AML-193 (cell line): ENCODE data around the gene HES7.

ENCODE experiments used
- DNase-seq, 2 experiments: peaks; one replicate each; lab custom pipeline; 2025; lab: John Stamatoyannopoulos, UW

Gene HES7

DNA sequence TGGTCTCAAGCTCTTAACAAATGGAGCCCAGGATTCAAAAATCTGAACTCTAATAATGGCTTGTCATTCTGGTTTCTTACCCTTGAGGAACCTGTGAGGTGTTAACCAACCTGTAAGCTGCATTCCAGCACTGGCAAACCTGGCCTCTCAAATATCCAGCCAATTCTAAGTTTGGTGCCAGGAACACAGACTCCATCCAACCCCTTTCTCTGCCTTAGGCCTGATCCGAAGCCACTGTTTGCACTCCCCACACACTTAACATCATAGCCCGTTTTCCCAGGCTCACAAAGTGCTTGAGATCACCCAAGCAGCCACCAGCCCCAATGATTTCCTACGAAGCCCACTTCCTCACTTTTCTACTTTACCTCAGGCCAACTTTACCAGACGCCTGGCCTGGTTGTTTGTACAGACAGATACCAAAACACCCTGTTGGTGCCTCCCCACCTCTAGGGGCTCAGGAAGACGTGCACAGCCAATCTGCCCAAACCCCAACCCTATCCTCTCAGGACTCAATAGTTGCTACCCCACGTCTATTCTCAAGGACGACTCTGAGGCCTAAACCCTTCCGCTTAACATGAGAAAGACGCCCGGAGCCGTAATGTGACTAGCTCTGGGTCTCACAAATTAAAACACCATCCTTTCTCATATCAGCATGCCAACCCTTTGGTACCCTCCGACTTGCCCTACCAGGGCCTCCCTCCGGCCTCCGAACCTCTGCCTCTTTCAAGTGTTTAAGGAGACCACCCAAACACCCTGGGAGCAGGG is 31.5 kb upstream of the HES7 start:
- DNase-seq = no peak

DNA sequence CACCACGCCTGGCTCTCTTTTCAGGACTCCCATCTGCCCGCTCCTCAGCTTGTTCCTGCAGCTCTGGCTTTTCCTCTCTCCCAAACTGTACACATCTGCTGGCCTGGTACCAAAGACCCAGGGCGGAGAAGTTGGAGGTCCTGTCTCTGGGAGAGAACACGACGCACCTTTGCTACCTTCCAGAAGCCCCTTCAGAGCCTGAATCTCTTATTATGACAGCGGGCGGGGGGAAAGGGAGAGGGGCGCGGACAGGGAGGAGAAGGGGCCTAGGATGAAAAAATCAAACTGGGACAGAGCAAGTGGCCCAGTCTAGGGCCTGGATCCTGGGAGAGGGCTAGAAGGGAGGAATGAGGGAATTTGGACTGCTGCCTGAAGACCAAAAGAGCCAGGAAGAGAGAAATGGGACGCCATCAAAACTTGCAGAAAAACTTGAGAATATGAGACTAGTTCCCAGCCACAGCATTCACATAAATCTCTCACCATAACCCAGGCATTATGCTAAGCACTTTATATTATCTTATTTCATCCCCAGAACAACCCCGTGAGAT is 30.8 kb upstream of the HES7 start:
- DNase-seq = no peak

DNA sequence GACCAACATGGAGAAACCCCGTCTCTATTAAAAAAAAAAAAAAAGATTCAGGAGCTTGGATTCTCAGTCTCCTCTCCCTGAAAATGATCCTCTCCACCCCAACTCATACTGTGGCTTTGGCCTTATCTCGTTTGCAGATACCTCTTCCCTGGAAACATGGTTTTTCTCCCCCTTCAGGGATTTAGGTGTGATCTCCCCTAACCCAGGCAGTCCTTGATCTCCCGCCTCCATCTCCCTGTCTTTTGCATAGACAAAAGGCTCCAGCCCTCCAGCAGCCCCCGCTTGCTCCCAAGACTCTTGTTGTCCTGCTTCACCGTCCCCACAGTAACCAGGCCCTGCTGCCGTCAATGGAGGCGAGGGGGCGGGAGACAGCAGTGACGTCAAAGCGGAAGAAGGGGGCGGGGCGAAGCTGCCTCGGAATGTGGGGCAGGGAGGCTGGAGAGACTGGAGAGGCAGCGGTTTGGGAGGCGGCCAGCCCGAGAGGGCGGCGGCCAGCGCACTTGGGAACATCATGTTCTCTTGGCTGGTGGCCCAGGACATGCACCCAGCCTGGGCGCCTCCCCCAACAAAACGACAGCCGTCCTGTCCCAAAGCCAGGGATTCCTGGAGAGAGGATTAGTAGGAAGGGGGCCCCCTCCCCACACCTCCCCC is 30.2 kb upstream of the HES7 start:
- DNase-seq = peak; percentile 53 to 58

DNA sequence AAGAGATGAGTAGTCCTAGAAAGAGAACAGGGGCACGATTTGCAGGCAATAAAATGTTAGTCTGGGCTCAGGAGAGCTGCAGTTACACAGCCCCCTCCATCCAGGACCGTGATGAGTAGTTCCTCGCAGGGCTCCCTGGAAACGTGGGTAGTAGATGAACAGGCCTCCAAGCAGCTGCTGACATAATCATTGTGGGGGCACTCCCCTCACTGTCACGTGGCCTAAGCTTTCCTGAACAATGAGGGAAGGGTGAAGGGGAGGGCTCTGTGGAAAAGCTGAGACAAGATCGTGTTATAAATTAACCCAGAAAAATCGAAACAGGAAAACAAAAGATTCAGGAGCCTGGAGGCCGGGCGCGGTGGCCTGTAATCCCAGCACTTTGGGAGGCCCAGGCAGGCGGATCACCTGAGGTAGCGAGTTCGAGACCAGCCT is 29.6 kb upstream of the HES7 start:
- no peak for DNase-seq

DNA sequence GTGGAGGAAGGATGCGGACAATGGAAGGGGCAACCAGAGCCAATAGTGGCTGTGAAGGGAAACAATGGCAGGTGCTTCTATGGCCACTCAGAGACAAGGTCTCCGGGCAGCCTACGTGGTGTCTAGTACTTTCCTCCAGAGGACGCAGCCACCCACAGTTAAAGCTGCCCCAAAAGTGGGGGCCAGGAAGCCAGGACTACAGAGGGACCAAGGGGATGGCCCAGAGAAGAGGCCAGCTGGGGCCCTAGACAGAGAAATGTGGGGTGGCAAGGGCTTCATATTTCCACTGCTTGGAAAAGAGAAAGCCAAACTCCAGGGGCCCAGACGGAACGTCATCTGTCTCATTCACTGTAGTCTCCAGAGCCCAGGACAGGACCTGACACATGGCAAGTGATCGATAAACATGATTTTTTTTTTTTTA is 29.1 kb upstream of the HES7 start:
- no peak for DNase-seq

DNA sequence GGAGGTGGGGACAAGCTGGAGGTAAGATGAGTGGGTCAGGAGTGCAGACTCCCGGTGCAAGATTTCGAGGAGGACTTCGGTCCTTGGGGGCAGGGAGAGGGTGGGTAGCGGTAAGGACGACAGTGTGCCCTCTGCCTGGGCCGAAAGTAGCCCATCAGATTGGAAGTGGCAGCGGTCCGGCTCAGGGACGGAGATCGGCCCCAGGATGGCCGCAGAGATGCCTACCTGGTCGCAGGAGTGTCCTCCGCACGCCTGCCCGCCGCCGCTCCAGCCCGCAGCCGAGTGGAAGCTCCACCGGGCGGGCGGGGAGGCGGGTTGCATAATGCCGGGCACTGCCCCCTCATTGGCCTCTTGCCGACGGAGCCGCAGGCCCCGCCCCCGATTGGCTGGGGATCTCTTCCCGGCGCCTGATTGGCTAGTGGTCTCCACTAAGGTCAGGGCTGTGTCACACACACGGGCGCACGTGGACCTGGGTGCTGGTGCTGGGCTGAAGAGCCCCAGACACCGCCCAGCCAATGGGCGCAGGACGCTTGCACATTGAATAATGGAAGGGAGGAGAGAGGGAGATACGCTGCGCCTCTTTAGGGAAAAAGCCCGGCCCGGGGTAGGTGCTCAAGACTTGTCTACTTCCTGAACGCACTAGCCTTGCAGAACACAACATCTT is 28.3 kb upstream of the HES7 start, which contains the start of gene PER1:
TSS of gene PER1 (minus strand) at position 293 of the 664 bp plus-strand sequence. CDS start 1,698 bp downstream, outside the sequence.
- peak; percentile 34 to 45 for DNase-seq

DNA sequence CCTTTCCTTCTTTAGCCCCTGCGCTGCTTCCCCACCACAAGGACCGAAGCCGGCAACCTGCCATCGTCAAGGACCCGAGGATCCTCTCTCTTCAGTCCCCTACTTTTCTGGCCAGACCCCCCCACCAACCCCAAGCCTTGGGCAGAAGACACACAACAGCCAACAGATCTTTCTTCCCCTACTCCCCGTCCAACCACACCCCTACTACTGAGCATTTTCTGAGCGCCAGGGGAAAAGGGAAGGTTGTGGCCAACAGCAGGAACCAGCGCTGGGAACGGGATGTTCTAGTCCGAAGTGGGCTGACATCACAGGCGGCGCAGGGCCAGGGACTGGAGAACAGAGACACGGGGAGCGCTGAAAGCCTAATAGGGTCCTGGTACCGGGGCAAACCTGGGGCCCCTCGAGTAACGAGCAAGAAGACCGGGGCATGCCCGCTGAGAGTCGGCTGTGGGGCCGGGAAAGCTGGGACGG is 27.8 kb upstream of the HES7 start:
- peak in 1 of 2 experiments; percentile 5 for DNase-seq

DNA sequence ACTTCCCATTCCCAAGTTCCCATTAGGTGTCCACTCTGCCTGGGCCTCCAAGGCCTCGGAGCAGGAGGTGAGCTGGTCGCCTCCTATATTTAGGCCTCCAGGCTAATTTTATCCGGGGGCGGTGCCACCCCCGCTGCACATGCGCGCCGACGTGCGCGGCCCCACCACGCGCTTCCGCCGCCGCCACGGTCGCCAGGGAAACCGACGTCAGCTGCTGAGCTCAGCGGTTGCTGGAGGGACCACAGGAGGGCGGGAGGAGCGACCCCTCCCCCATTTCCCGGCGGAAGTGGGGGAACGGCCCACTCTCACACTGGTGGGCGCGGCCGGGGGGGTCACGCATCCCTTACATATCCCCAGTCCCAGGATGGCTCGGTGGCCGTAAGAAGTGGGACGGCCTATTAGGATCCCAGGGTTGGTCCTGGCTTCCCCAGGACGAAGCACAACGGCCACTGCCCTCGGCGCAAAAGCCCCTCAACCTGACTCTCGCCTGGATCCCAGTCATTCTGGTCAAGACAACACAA is 27.3 kb upstream of the HES7 start:
- DNase-seq = peak; percentile 11 to 18

DNA sequence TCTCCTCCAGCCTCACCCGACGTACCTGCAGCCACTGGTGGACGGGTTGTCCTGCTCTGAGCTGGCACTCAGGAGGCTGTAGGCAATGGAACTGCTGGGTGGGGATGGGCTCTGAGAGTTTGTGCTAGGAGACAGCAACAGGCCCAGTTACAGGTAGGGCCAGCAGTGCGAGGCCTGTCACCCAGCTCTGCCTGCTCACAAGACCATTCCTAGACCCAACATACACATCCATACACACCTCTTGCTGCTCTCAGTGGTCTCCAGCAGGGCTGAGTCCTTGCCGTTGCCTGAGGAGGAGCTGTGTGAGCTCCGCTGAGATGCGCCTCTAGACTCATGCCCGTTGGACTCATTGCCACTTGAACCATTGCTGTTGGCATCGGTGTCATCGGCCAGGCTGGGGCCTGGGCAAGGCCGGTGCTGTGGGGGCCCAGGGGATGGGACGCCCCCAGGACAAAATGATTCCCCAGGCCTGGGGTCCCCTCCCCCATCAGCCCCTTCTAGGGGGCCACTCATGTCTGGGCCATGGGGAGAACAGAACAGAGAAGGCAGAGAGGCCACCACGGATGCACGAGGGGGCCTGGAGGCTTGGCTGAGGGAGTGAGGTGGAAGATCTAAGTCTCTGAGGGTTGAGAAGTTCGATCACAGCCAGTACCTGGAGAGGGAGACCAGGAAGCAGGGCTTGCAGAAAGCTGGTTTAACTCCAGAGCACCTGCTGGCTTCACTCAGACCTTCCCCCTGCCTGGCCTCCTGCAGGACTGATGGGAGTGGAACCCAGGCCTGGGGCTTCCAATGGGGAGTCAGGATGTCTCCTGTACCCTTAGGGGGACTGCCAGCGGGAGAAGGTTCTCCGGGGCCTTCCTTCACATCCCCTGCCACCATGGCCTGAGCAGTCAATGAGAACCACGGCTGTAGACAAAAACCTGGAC is 26.6 kb upstream of the HES7 start:
- no peak for DNase-seq

DNA sequence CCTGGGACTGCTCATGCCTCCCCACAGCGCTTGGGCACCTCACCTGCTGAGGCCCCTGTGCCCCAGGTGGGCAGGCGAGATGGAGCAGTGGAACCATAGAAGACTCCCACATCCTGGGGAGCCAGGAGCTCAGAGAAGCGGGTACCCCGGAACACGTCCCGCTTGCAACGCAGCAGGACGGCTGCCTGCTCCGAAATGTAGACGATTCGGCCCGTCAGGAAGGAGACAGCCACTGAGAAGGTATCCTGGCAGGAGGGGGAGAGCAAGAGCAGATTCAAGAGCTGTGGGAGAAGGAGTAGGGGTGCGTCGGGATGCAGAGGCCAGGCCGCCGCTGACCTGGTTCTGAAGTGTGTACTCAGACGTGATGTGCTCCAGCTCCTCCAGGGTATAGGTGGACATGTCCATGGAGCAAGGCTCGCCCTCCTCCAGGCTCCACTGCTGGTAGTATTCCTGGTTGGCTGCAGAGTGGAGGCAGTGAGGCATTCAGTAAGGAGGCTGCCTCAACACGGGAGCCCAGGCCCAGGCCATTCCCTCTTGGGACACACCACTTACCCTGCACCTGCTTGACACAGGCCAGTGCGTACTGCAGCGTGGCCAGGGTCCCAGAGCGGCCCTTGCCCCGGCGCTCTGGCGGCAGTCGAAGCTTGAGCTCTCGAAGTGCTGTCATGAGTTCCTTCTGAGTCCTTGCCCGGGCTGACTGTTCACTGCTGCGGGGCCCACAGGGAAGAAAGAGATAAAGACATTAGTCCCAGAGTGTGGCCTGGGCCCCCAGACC is 25.7 kb upstream of the HES7 start:
- no peak for DNase-seq

DNA sequence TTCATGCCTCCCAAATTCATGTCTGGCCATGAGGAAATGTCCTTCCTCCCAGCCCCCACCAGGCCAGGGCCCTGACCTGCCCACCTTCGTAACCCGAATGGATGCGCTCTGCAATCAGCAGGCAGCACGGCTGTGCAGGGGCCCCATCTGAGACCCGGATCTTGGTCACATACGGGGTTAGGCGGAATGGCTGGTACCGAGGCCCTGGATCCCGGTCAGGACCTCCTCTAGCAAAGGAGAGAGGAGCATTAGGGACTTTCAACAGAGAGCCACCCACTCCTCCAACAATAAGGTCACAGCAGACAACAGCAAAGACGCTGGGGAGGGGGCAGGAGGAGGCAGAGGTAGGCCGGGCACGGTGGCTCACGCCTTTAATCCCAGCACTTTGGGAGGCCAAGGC is 24.7 kb upstream of the HES7 start:
- no peak for DNase-seq

DNA sequence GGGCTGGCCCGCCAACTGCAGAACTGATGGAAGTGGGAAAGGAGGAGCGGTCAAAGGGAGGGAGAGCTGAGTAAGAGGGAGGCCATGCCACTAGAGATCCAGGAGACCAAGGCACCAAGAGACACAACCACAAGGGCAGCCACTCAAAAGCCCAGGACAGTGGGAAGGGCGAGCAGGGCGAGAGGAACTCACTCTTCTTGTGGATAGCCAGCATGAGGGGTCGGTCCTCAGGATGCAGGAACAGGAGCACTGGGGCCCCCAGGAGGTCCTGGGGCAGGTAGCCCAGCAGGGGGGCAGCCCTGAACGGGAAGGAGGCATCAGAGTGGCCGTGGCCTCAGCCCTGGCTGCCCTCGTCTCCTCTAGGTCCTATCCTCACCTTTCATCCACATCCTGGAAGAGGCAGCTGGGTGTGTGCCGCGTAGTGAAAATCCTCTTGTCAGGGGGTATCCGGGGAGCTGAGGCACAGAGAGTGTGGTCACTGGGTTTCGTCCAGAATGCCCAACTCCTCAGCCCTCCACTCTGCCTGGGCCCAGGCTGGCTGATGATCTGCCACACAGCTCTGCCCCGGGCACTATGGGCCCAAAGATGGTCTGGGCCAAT is 24.0 kb upstream of the HES7 start:
- no peak for DNase-seq

DNA sequence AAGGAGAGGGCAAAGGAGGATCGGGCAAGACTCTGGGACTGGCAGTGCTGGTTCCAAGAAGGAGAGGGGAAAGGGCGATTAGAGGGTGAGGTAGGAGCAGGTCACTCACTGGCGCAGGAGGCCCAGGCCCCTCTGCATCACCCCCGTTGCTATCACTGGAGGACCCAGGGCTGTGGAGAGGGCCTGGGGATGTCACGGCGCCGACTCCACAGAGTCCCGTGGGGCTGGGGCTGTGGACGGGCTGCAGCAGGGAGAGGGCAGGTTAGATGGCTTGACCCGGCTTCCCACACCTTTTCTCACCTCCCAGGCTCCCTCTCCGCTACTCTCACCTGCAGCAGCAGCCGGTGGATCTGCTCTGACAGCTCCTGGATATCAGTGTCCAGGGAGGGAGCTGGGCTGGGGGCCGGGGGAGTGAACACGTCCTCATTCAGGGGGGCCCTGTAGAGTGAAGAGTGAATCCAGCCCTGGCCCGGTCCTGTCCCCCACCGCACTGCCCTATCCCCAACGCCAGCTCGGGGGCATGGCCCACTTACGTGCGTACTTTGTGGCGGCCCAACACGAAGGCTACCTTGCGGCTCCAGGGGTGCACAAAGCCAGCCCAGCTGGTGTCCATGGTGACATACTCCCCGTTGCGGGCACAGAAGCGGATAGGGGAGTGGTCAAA is 23.4 kb upstream of the HES7 start:
- DNase-seq = no peak

DNA sequence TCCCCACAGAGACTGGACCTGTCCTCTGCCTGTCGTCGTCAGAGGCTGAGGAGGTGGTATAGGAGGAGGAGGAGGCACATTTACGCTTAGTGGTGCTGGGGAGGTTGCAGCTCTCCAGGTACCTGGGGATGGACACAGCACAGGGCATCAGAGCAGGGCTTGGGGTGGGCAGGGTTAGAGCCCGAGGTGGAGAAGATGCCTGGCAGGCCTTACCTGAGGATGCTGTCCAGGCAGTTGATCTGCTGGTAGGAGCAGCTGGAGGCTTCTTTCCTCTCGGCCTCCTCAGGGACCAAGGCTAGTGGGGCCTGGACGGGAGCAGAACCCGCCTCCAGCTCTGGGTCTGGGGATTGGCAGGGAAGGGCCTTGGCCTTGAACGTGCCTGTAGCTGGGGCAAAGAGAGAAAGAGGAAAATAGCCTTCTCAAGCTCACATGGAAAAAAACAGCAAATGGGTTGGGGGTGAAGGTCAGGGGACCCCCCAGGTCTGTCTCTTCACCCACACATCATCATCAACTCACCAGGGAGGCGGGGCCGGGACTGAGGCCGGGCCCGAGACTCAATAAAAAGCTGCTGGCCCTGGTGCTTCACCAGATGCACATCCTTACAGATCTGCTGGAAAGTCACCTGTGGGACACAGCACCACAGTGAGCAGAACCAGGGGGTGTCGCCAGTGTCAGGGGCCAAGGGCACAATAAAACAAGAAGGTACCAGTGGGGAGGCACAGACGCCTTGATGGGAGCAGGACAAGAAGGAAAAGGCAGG is 22.7 kb upstream of the HES7 start:
- DNase-seq = no peak

DNA sequence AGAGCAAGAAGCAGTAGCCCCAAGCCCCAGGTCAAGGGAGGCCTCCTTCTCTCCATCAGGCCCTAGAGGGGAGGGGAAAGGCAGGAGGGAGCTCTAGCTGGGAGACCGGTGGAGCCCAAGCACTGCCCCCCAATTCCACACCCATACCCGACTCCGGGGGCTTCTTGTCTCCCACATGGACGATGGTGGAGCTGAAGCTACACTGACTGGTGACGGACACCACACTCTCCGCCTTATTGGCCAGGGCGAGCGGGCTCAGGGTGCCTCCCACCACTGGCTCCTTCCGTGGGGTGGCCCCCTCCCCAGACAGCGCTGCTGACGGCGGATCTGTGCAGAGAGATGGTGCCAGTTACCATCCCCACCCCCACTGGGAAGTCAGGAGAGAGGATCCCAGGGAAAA is 21.9 kb upstream of the HES7 start:
- no peak for DNase-seq

DNA sequence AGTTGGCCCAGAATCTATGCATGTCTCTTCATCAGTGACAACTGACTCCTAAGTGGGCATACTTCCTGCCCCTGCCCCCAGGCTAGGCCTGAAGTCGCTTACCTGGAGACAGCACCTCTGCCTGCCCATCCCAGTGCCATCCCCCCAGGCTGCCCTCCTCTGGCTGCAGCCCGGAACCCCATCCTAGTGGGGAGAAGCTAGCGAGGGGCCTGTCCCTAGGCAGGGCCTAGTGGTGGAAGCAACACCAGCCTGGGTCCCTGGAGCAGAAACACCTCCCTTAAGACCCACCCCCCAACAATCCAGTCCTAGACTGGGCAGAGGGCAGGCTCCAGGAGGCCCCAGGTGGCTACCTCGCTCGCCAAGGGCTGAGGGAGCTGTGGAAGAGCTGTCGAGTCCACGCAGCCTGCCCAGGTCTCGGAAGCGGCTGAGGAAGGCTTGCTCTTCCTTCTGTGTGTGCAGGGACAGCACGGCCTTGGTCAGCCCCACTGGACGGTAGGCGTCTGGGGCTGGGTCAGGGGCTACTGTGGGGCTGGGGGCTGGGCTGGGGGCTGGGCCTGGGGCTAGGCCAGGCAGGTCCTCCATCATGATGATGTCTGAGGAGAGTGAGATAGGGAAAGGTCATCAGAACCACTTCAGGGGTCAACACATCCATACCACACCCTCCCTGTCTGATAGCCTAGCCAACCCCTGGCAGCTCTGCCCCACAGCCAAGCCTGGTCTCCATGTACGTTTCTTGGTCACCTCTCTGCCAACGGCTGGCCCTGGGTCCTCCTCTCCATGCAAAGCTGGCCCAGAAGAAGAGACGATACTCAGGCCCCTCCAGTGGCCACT is 20.7 kb upstream of the HES7 start:
- no peak for DNase-seq

DNA sequence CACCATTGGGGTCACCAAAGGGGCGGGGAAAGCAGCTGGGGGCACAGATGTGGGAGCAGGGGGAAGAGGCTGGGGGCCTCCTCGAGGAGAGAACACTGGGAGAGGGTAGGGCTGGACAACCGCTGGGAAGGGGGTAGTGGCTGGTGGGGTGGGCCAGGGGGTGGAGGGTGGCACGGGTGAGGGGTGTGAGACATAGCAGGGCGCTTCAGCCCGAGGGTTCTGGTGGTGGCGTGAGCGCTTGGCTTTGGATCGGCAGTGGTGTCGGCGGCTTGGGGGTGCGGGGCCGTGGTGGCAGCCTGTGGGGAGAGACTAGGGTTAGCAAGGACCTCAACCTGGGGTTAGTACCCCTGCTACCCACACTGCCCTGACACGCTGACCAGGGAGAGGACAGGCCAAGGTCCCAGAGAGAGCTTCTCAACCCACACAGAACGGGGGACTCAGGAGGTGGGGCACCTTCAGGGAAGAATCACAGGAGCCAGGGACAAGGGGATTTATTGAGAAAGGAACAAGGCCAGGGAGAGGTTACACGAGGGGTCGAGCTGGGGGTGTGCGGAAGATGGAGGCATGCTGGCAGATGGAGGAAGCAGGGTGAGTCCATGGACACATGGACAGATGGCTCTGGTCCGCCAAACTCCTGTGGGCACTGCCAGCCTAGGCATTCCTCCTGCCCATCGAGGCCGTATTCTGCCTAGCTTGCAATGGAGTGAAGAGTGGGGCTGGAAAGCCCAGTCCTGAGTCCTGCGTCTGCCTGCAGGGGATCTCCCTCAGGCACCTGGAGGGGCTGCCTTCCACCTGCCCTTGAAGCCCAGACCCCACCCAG is 19.9 kb upstream of the HES7 start:
- DNase-seq = no peak
